MM.1S (cell line): ENCODE data around the gene FLT4.

Experiments used
- EZH2 ChIP-seq: fragments of 300-600 bp; sonication (generic); optimal IDR thresholded peaks from 2 replicates; pipeline ENCODE3; 2017; ENCODE audit warnings: low read depth, mild to moderate bottlenecking, antibody characterized with exemption, low read length, mixed read lengths
- EZH2phosphoT487 ChIP-seq: fragments of 300-600 bp; sonication (generic); IDR thresholded peaks from 2 replicates; pipeline ENCODE4 v1.6.1; 2018; ENCODE audit warnings: antibody characterized with exemption, low read length
- TF ChIP-seq, protein P1 (sequence below): fragments of 300-600 bp; sonication (generic); IDR thresholded peaks from 2 replicates; pipeline ENCODE4 v1.5.1; 2016; ENCODE audit warnings: antibody characterized with exemption, low read length, mixed read lengths

DNA sequence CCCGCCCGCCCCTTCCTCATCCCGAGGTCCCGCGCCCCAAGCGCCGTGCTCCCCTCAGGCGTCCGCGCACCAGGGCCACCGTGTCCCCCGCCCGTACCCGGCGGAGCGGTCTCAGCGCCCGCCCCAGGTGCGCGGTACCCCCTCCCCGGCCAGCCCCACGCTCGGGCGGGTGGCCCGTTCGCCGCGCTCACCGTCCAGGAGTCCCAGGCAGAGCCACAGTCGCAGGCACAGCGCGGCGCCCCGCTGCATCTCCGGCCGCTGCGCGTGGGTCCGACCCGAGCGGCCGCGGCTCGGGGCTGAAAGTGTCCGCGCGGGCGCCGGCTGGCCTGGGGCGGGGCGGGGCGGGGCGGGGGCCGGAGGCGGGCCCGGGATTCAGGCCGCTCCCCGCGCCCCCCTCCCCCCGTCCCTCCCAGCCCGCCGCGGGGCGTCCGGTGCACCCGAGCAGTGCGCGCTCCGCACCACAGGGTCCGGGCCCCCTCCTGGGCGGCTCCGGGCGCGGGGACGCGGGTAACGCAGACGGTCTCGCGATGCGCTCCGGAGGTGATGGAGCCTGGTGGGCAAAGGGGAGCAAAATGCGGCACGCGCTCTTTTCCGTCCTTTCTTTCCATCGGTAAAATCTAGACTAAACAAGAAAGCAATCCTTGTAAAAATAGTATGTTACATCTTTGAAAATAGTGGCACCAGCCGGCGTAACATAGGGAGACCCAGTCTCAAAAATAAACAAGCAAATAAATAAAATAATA, at the start of gene FLT4:
- TF ChIP-seq, protein P1, sequence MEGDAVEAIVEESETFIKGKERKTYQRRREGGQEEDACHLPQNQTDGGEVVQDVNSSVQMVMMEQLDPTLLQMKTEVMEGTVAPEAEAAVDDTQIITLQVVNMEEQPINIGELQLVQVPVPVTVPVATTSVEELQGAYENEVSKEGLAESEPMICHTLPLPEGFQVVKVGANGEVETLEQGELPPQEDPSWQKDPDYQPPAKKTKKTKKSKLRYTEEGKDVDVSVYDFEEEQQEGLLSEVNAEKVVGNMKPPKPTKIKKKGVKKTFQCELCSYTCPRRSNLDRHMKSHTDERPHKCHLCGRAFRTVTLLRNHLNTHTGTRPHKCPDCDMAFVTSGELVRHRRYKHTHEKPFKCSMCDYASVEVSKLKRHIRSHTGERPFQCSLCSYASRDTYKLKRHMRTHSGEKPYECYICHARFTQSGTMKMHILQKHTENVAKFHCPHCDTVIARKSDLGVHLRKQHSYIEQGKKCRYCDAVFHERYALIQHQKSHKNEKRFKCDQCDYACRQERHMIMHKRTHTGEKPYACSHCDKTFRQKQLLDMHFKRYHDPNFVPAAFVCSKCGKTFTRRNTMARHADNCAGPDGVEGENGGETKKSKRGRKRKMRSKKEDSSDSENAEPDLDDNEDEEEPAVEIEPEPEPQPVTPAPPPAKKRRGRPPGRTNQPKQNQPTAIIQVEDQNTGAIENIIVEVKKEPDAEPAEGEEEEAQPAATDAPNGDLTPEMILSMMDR, result no peak
- TF ChIP-seq EZH2 (no peak), EZH2phosphoT487 (no peak)
